ENCODE results near the gene FCHO2. TPM values are rescaled to one million over a fixed set of nuclear protein-coding genes. Genes with fewer than 3 reads are reported as not detected.
"Not testable (repeated sequence)": the region's sequence is repeated elsewhere in the genome, so short reads cannot be mapped to it uniquely, and the experiment has no call there.

The FCHO2 gene
- total RNA-seq, 2 donors from 2014 or later: 2.3 to 2.4 TPM

GRCh38 chr5:72937517-72938061, 18.3 kb upstream of the FCHO2 start:
- Mint-ChIP-seq H3K36me3 (ENCODE audit: insufficient read depth in 2 of 2) (no peaks in the 10 kb centered on the region), H3K27ac (no peak overlapping the region), H3K27me3 (ENCODE audit: low read depth) (peaks cover 58% of the 10 kb centered on the region), H3K4me3 (no peak overlapping the region), H3K4me1 (ENCODE audit: low read depth) (no peaks in the 10 kb centered on the region), H3K9me3 (peaks cover 0 to 2% of the 10 kb centered on the region in 2 donors)
- DNase-seq (no peak), ATAC-seq (replicated peaks in 1 of 2) (no peak)

GRCh38 chr5:72938206-72938605, 17.6 kb upstream of the FCHO2 start:
- Mint-ChIP-seq H3K4me1 (ENCODE audit: low read depth) (no peaks in the 10 kb centered on the region), H3K36me3 (ENCODE audit: insufficient read depth in 2 of 2) (no peaks in the 10 kb centered on the region), H3K4me3 (no peak overlapping the region), H3K27ac (no peak overlapping the region), H3K9me3 (no peaks in the 10 kb centered on the region), H3K27me3 (ENCODE audit: low read depth) (peaks cover 52% of the 10 kb centered on the region)
- no peak for ATAC-seq (replicated peaks in 1 of 2)
- DNase-seq: no peak

- peaks cover 44% of the 10 kb centered on the region for H3K27me3 Mint-ChIP-seq (ENCODE audit: low read depth)
- no peak overlapping the region for H3K4me3 Mint-ChIP-seq
- no peak overlapping the region for H3K27ac Mint-ChIP-seq
- no peak for DNase-seq
- H3K36me3 Mint-ChIP-seq (ENCODE audit: insufficient read depth in 2 of 2): no peaks in the 10 kb centered on the region
- no peaks in the 10 kb centered on the region for H3K9me3 Mint-ChIP-seq
- no peak for ATAC-seq (replicated peaks in 1 of 2)
- H3K4me1 Mint-ChIP-seq (ENCODE audit: low read depth): no peaks in the 10 kb centered on the region
Measured at GRCh38 chr5:72940082-72940481, 15.8 kb upstream of the FCHO2 start.

GRCh38 chr5:72943307-72943706, 12.5 kb upstream of the FCHO2 start:
- ATAC-seq (replicated peaks in 1 of 2): no peak
- no peaks in the 10 kb centered on the region for H3K4me1 Mint-ChIP-seq (ENCODE audit: low read depth)
- no peak overlapping the region for H3K27ac Mint-ChIP-seq
- H3K27me3 Mint-ChIP-seq (ENCODE audit: low read depth): peaks cover 45% of the 10 kb centered on the region
- H3K36me3 Mint-ChIP-seq (ENCODE audit: insufficient read depth in 2 of 2): no peaks in the 10 kb centered on the region
- no peak overlapping the region for H3K4me3 Mint-ChIP-seq
- H3K9me3 Mint-ChIP-seq: no peaks in the 10 kb centered on the region
- no peak for DNase-seq

DNA sequence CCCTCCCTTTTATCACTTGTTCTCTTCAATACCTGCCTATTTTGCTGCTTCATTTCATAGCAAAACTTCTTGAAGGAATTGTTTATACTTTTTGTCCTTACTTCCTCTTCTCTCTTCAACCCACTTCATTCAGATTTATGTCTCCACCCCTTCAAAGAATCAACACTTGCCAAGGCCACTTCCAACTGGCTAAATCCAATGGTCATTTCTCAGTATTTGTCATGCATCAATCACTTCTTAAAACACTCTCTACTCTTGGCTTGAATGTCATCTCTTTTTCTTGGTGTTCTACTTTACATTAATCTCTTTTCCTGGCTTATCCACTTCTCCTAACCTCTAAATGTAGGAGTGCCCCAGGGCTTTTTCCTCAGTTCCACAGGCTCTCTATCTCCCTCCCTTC, 8.3 kb upstream of the FCHO2 start:
- no peaks in the 10 kb centered on the region for H3K36me3 Mint-ChIP-seq (ENCODE audit: insufficient read depth in 2 of 2)
- ATAC-seq (replicated peaks in 1 of 2) (no peak), DNase-seq (no peak)
- no peak overlapping the region for H3K4me3 Mint-ChIP-seq
- H3K9me3 Mint-ChIP-seq: no peaks in the 10 kb centered on the region
- no peak overlapping the region for H3K27ac Mint-ChIP-seq
- no peaks in the 10 kb centered on the region for H3K4me1 Mint-ChIP-seq (ENCODE audit: low read depth)
- H3K27me3 Mint-ChIP-seq (ENCODE audit: low read depth): peaks cover 24% of the 10 kb centered on the region

- no peak for DNase-seq
- Mint-ChIP-seq H3K27me3 (ENCODE audit: low read depth) (peaks cover 34% of the 10 kb centered on the region), H3K27ac (no peak overlapping the region), H3K36me3 (ENCODE audit: insufficient read depth in 2 of 2) (no peaks in the 10 kb centered on the region), H3K4me3 (no peak overlapping the region), H3K4me1 (ENCODE audit: low read depth) (no peaks in the 10 kb centered on the region), H3K9me3 (no peaks in the 10 kb centered on the region)
- no peak for ATAC-seq (replicated peaks in 1 of 2)
Measured at GRCh38 chr5:72949481-72949880, 6.4 kb upstream of the FCHO2 start.

- ATAC-seq (replicated peaks in 1 of 2) (no peak), DNase-seq (no peak)
- Mint-ChIP-seq H3K27me3 (ENCODE audit: low read depth) (peaks cover 44% of the 10 kb centered on the region), H3K9me3 (no peaks in the 10 kb centered on the region), H3K27ac (no peak overlapping the region), H3K36me3 (ENCODE audit: insufficient read depth in 2 of 2) (peaks cover 3% of the 10 kb centered on the region in 2 donors), H3K4me3 (no peak overlapping the region), H3K4me1 (ENCODE audit: low read depth) (peaks cover 15% of the 10 kb centered on the region)
Measured at GRCh38 chr5:72951671-72952468, 4.0 kb upstream of the FCHO2 start.

- peaks cover 52% of the 10 kb centered on the region for H3K27me3 Mint-ChIP-seq (ENCODE audit: low read depth)
- H3K27ac Mint-ChIP-seq: peak overlapping the region; percentile 13
Measured at GRCh38 chr5:72954389-72954788, 1.5 kb upstream of the FCHO2 start.

DNA sequence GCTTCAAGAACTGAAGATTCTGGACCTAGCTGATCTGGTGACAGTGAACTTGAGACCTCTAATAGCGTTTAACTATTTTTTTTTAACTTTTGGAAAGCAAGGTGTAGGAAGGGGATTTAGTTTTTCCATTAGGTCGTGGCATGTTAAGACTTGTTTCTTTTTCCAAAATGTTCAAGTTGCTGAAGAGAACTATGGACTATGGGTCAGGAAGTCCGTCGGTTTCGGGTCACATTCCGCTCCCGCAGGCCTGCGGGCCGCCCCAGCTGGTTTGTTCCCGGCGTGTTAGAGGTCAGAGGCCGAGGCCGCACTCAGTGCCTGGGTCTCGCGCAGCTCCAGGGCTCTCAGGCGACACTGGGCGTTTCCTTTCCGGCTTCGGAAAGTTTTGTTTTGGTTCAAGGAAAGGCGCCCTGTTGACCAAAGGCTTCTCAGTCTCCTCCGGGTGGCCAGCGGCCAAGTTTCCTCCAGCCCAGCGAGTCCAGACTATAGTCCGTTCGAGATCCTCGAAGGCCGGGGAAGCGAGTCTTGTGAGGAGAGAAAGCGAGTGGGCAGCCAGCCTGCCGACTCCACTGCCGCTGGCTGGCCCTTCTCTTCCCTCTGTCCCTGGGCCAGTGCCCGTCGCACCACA, 586 bp upstream of the FCHO2 start:
- no peaks in the 10 kb centered on the region for H3K9me3 Mint-ChIP-seq
- ATAC-seq (replicated peaks in 1 of 2) (peak; percentile 59 to 61), DNase-seq (no peak)
- peak overlapping the region; percentile 94 to 97 for H3K4me3 Mint-ChIP-seq
- H3K36me3 Mint-ChIP-seq (ENCODE audit: insufficient read depth in 2 of 2): peaks cover 3% of the 10 kb centered on the region in 2 donors
- peaks cover 20% of the 10 kb centered on the region for H3K4me1 Mint-ChIP-seq (ENCODE audit: low read depth)
- H3K27ac Mint-ChIP-seq: peak overlapping the region; percentile 94
- H3K27me3 Mint-ChIP-seq (ENCODE audit: low read depth): peaks cover 60% of the 10 kb centered on the region

More at GRCh38 chr5:72954389-72954788, 1.5 kb upstream of the FCHO2 start:
- ATAC-seq (replicated peaks in 1 of 2) (no peak), DNase-seq (no peak)
- H3K4me1 Mint-ChIP-seq (ENCODE audit: low read depth): peaks cover 20% of the 10 kb centered on the region
- no peaks in the 10 kb centered on the region for H3K9me3 Mint-ChIP-seq
- peak overlapping the region in 1 of 2 donors; percentile 97 for H3K4me3 Mint-ChIP-seq
- peaks cover 3% of the 10 kb centered on the region in 2 donors for H3K36me3 Mint-ChIP-seq (ENCODE audit: insufficient read depth in 2 of 2)

DNA sequence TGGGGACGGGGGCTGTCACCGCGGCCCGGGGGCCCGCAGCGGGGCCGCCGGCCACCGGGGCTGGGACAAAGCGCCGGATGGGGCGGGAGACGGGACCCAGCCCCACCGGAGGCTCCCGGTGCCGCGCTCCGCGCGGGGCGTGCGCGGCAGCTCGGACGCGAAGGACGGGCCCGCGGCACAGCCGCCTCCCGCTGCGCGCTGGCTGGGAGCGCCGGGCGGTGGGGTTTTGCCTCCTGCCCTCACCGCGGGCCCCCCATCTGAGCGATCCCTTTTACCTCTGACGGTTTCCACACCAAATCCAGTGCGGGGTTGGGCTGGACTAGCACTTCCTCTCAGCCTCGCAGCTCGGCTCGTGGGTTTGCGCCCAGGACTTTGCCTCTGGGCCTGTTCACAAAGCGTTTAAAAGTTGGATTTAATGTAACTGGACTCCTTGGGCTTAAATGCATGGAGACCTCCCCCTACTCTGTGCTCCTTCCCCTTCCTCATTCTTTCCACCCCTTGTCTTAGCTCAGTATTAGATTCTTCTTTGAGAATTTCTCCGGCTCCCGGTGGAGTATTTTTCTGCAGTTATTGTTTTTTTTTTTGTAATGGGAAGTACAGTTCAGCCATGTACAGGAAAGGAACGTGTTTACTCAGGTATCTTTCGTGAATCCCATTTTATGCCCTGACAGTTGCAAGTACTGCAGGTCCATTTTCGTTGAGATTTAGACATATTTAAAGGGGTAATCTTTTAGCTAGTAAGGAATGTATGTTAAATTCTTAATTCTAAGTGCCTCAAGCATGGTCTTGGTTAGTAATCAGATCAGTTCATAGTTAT, 691 bp downstream of the FCHO2 start:
- H3K27ac Mint-ChIP-seq: peak overlapping the region; percentile 52
- peaks cover 3% of the 10 kb centered on the region in 2 donors for H3K36me3 Mint-ChIP-seq (ENCODE audit: insufficient read depth in 2 of 2)
- H3K4me3 Mint-ChIP-seq: peak overlapping the region; percentile 94
- H3K4me1 Mint-ChIP-seq (ENCODE audit: low read depth): peaks cover 20% of the 10 kb centered on the region
- ATAC-seq (replicated peaks in 1 of 2): peak; percentile 59 to 64
- H3K9me3 Mint-ChIP-seq: no peaks in the 10 kb centered on the region
- peaks cover 60% of the 10 kb centered on the region for H3K27me3 Mint-ChIP-seq (ENCODE audit: low read depth)
- DNase-seq: peak; percentile 22 to 46

DNA sequence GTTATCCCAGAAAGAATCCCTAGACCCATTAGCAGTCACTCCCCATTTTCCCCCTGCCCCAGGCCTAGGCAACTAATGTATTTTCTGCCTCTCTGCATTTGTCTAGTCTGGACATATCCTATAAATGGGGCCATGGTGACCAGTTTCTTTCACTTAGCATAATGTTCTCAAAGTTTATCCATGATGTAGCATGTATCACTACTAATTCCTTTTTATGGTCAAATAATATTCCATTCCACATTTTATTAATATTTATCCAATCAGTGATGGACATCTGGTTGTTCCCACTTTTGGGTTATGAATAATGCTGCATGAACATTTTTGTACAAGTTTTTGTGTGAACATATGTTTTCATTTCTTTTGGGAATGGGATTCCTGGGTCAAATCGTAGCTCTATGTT, 1.5 kb downstream of the FCHO2 start:
- Mint-ChIP-seq H3K36me3 (ENCODE audit: insufficient read depth in 2 of 2) (peaks cover 3 to 4% of the 10 kb centered on the region in 2 donors), H3K4me1 (ENCODE audit: low read depth) (peaks cover 20% of the 10 kb centered on the region), H3K27ac (no peak overlapping the region), H3K27me3 (ENCODE audit: low read depth) (peaks cover 67% of the 10 kb centered on the region), H3K4me3 (peak overlapping the region; percentile 84 to 94), H3K9me3 (no peaks in the 10 kb centered on the region)
- ATAC-seq (replicated peaks in 1 of 2) (no peak), DNase-seq (no peak)

GRCh38 chr5:72959257-72959656, 3.4 kb downstream of the FCHO2 start:
- H3K9me3 Mint-ChIP-seq: no peaks in the 10 kb centered on the region
- H3K4me1 Mint-ChIP-seq (ENCODE audit: low read depth): peaks cover 20% of the 10 kb centered on the region
- H3K27ac Mint-ChIP-seq: no peak overlapping the region
- ATAC-seq (replicated peaks in 1 of 2) (no peak), DNase-seq (no peak)
- peaks cover 61% of the 10 kb centered on the region for H3K27me3 Mint-ChIP-seq (ENCODE audit: low read depth)
- peaks cover 3 to 4% of the 10 kb centered on the region in 2 donors for H3K36me3 Mint-ChIP-seq (ENCODE audit: insufficient read depth in 2 of 2)
- no peak overlapping the region for H3K4me3 Mint-ChIP-seq

GRCh38 chr5:72974481-72974880, 18.6 kb downstream of the FCHO2 start:
- DNase-seq; H3K4me1 Mint-ChIP-seq (ENCODE audit: low read depth); H3K27ac Mint-ChIP-seq; H3K9me3 Mint-ChIP-seq; H3K4me3 Mint-ChIP-seq; H3K27me3 Mint-ChIP-seq (ENCODE audit: low read depth); ATAC-seq (replicated peaks in 1 of 2); H3K36me3 Mint-ChIP-seq (ENCODE audit: insufficient read depth in 2 of 2): not testable (repeated sequence)

Data from activated T-cell treated with anti-CD3 and anti-CD28 coated beads, Interleukin-2, amount 50 U/mL, for 72 hours (primary cell).